ENCODE data around the gene DUS2.
A peak's percentile ranks its signal among the peaks of the same experiment; 100 is the strongest.

The DUS2 gene

GRCh38 chr16:68047987-68048386 lies 24.9 kb downstream of the DUS2 start:
- no peak for DNase-seq

GRCh38 chr16:68049449-68049848 lies 26.4 kb downstream of the DUS2 start:
- DNase-seq: no peak

GRCh38 chr16:68055395-68055794 lies 32.3 kb downstream of the DUS2 start:
- no peak for DNase-seq

GRCh38 chr16:68059804-68060203 lies 36.7 kb downstream of the DUS2 start:
- DNase-seq: no peak

- DNase-seq: no peak
Measured at GRCh38 chr16:68061396-68061795, 38.3 kb downstream of the DUS2 start.

- no peak for DNase-seq
Measured at GRCh38 chr16:68062910-68063393, 39.9 kb downstream of the DUS2 start.

GRCh38 chr16:68064791-68065365 lies 41.8 kb downstream of the DUS2 start:
- DNase-seq: no peak

- no peak for DNase-seq
Measured at GRCh38 chr16:68065716-68066305, 42.7 kb downstream of the DUS2 start.

- DNase-seq: no peak
Measured at GRCh38 chr16:68066763-68067162, 43.7 kb downstream of the DUS2 start.

GRCh38 chr16:68068926-68069325 lies 45.8 kb downstream of the DUS2 start:
- no peak for DNase-seq

- DNase-seq: peak; percentile 26
Measured at GRCh38 chr16:68069511-68070248, 46.6 kb downstream of the DUS2 start.

- DNase-seq: no peak
Measured at GRCh38 chr16:68070249-68070730, 47.2 kb downstream of the DUS2 start.

- no peak for DNase-seq
Measured at GRCh38 chr16:68070806-68071517, 47.9 kb downstream of the DUS2 start.

GRCh38 chr16:68071518-68071901 lies 48.4 kb downstream of the DUS2 start:
- no peak for DNase-seq

- no peak for DNase-seq
Measured at GRCh38 chr16:68072038-68072695, 49.1 kb downstream of the DUS2 start.

- no peak for DNase-seq
Measured at GRCh38 chr16:68073902-68074760, 51.0 kb downstream of the DUS2 start.

- DNase-seq: no peak
Measured at GRCh38 chr16:68074850-68075555, 51.9 kb downstream of the DUS2 start.

GRCh38 chr16:68075980-68076379 lies 52.9 kb downstream of the DUS2 start:
- no peak for DNase-seq

- no peak for DNase-seq
Measured at GRCh38 chr16:68076560-68076959, 53.5 kb downstream of the DUS2 start.

GRCh38 chr16:68077866-68078700 lies 55.0 kb downstream of the DUS2 start:
- no peak for DNase-seq

Data from NCI-H1092 (cell line).